HFFc6 (cell line): ENCODE results near the gene GTF2H2C. TPM values are rescaled to one million over a fixed set of nuclear protein-coding genes. Genes with fewer than 3 reads are reported as not detected.

Experiments
- DNase-seq: peaks from one replicate; pipeline ENCODE4 v3.0.0-alpha.2; 2018
- H3K27ac Mint-ChIP-seq: 2 replicates; pipeline ENCODE4 v1.8.0; 2020; ENCODE audit warnings: mild to moderate bottlenecking, mixed read lengths
- H3K27me3 Mint-ChIP-seq: 2 replicates; pipeline ENCODE4 v1.8.0; 2021; ENCODE audit warnings: mild to moderate bottlenecking, moderate library complexity, mixed read lengths; ENCODE audit not compliant: insufficient read depth
- H3K36me3 Mint-ChIP-seq: 2 replicates; pipeline ENCODE4 v1.8.0; 2021; ENCODE audit warnings: low read depth, mixed read lengths
- H3K4me1 Mint-ChIP-seq: 2 replicates; pipeline ENCODE4 v1.8.0; 2020; ENCODE audit warnings: low read depth, mixed read lengths
- H3K4me3 Mint-ChIP-seq: 2 replicates; pipeline ENCODE4 v1.8.0; 2020; ENCODE audit warnings: mild to moderate bottlenecking, moderate library complexity, mixed read lengths
- H3K9me3 Mint-ChIP-seq: 2 replicates; pipeline ENCODE4 v1.8.0; 2020; ENCODE audit warnings: mild to moderate bottlenecking, mixed read lengths
- total RNA-seq, 6 experiments: library from RNA; stranded (reverse); fragmentation: NEBNext Ultra II Directional; extraction: Animal tissue kit (Norgen Biotek cat#: 25700); gene quantifications; 2 replicates in 1 of 6; 3 replicates in 5 of 6; pipeline ENCODE4 v1.2.3, GENCODE V29; 2021
- TF ChIP-seq, protein P1 (sequence below): fragments of 200-600 bp; sonication (generic); IDR thresholded peaks from 2 replicates; pipeline ENCODE4 v1.5.0; 2021; ENCODE audit warnings: antibody characterized with exemption, mild to moderate bottlenecking

The GTF2H2C gene
- total RNA-seq, 6 experiments from 2014 or later: 31.5 to 36.0 (median 32.2) TPM

DNA sequence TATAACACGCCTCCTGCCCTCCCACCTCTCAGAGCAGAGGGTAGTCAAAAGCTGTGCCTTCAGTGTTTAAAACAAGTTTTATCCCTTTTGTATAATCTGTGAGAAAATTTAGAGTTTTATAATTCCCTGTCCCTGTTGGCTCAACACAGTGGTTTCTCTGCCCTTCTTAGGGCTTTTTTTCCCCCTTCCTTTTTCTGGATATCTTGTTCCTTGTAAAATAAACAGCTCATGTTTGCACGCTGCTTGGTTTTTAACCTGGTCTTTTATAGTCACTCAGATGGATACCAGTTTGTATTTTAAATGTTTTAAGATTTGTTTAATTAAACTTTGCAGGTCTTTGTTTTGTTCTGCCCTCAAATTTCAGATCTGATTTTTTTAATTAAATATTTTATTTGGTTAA, 40.7 kb upstream of the GTF2H2C start:
- no peak for DNase-seq
- Mint-ChIP-seq H3K4me3 (no peak overlapping the region), H3K9me3 (no peaks in the 10 kb centered on the region), H3K27me3 (peaks cover 5% of the 10 kb centered on the region; the same call in 1 of the 2 replicates), H3K27ac (no peak overlapping the region), H3K36me3 (no peaks in the 10 kb centered on the region), H3K4me1 (peaks cover 27% of the 10 kb centered on the region)
- TF ChIP-seq, protein P1, sequence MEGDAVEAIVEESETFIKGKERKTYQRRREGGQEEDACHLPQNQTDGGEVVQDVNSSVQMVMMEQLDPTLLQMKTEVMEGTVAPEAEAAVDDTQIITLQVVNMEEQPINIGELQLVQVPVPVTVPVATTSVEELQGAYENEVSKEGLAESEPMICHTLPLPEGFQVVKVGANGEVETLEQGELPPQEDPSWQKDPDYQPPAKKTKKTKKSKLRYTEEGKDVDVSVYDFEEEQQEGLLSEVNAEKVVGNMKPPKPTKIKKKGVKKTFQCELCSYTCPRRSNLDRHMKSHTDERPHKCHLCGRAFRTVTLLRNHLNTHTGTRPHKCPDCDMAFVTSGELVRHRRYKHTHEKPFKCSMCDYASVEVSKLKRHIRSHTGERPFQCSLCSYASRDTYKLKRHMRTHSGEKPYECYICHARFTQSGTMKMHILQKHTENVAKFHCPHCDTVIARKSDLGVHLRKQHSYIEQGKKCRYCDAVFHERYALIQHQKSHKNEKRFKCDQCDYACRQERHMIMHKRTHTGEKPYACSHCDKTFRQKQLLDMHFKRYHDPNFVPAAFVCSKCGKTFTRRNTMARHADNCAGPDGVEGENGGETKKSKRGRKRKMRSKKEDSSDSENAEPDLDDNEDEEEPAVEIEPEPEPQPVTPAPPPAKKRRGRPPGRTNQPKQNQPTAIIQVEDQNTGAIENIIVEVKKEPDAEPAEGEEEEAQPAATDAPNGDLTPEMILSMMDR: no peak

DNA sequence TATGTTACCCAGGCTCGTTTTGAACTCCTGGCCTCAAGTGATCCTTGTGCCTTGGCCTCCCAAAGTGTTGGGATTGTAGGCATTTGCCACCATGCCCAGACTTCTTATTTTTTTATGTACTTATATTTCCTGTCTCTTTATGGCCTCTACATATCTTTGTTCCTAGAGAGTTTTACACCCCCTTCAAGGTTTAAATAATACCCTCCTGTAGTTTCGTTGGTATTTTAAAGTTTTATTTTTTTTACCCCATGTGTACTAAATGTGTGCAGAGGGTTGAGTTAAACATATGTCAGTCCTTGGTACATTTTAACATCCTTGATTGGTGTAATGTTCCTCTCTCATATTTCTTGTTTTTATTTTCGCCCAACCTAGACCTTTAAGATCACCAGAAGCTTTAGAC, 38.0 kb upstream of the GTF2H2C start:
- Mint-ChIP-seq H3K36me3 (no peaks in the 10 kb centered on the region), H3K27ac (no peak overlapping the region), H3K9me3 (no peaks in the 10 kb centered on the region), H3K4me1 (peaks cover 32% of the 10 kb centered on the region), H3K27me3 (peaks cover 12% of the 10 kb centered on the region; the same call in 1 of the 2 replicates), H3K4me3 (no peak overlapping the region)
- no peak for DNase-seq
- TF ChIP-seq, protein P1: no peak

DNA sequence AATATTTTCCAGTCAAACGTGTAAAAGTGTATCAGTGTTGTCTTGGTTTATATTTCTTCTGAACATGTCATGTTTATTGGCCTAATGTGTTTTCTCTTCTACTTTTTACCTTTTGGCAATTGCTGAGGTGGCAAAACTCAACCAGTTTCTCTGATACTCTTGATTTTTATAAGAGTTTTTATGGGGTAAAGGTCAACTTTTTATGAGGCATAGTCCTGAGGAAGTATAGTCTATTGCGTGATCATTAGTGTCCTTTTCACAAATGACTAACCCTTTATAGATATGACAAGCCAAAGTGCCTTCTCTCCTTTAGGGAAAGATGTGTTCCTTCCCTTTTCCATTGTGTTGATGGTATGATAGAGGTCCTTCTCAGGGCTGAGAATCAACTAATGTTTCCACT, 34.5 kb upstream of the GTF2H2C start:
- TF ChIP-seq, protein P1: no peak
- Mint-ChIP-seq H3K4me1 (peaks cover 22% of the 10 kb centered on the region), H3K27ac (no peak overlapping the region), H3K4me3 (no peak overlapping the region), H3K9me3 (no peaks in the 10 kb centered on the region), H3K36me3 (no peaks in the 10 kb centered on the region), H3K27me3 (peaks cover 31% of the 10 kb centered on the region)
- peak; percentile 23 for DNase-seq

DNA sequence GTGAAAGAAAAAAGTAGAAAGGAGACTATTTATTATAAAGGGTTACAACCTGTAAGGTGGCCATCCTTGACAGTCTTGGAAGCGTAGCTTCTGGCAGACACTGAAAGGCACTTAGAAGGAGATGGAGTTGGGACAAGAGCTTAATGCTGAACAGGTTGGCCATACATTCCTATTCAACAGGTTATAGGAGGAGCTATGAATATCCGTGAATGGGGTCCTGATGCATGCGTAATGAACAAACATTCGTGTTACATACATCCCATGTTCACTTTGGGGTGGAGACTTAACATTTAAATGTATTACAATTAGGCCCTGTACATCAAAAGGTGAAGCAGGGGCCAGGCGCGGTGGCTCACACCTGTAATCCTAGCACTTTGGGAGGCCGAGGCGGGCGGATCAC, 33.3 kb upstream of the GTF2H2C start:
- Mint-ChIP-seq H3K36me3 (no peaks in the 10 kb centered on the region), H3K27ac (no peak overlapping the region), H3K4me3 (no peak overlapping the region)

DNA sequence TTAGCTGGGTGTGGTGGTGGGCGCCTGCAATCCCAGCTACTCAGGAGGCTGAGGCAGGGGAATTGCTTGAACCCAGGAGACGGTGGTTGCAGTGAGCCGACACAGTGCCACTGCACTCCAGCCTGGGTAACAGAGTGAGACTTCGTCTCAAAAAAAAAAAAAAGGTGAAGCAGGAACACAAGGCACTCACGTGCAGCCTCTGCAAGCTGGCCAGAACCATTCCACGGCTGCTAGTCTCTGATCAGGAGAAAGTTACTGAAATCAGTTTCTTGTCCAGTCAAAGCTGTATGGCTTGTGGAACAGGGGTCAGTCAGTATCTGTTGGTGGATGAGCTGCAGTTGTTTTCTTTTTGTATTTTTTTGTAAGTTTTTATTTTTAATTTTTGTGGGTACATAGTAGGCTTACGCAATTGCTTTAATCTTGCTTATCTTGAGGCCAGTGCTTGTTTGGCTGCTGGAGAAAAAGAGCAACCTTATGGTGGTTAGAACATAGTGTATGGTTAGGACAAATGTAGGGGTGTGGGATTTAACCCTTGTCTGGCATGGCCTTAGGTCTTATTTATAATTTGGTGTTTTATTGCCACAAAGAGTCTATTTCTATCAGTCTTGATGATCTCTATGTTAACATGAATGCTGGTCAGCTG, 32.7 kb upstream of the GTF2H2C start:
- Mint-ChIP-seq H3K27ac (no peak overlapping the region), H3K4me1 (0 out of 2 replicates have a peak, but pooled peaks cover 5% of the 10 kb centered on the region), H3K4me3 (no peak overlapping the region), H3K36me3 (no peaks in the 10 kb centered on the region), H3K27me3 (peaks cover 39% of the 10 kb centered on the region), H3K9me3 (no peaks in the 10 kb centered on the region)
- DNase-seq: no peak
- TF ChIP-seq, protein P1: no peak

More for the DNA sequence above, 33.3 kb upstream of the GTF2H2C start:
- H3K27me3 Mint-ChIP-seq: peaks cover 41% of the 10 kb centered on the region
- DNase-seq: no peak
- TF ChIP-seq, protein P1: no peak
- peaks cover 10% of the 10 kb centered on the region for H3K4me1 Mint-ChIP-seq
- no peaks in the 10 kb centered on the region for H3K9me3 Mint-ChIP-seq
